HUES6 (cell line): Measurements from ENCODE around the gene LSM3.

ENCODE experiments used
- H3K27ac ChIP-seq: 2 replicates; pipeline ENCODE4 v1.7.0; 2013; ENCODE audit warnings: low read depth, mild to moderate bottlenecking, low read length, inconsistent platforms
- H3K27me3 ChIP-seq: 2 replicates; pipeline ENCODE4 v1.6.1; 2013; ENCODE audit warnings: low read length; ENCODE audit not compliant: control insufficient read depth, insufficient read depth
- H3K36me3 ChIP-seq: 2 replicates; pipeline ENCODE4 v1.6.1; 2013; ENCODE audit warnings: low read length; ENCODE audit not compliant: control insufficient read depth, insufficient read depth
- H3K4me1 ChIP-seq: 2 replicates; pipeline ENCODE4 v1.6.1; 2013; ENCODE audit warnings: low read length; ENCODE audit not compliant: control insufficient read depth, insufficient read depth
- H3K4me3 ChIP-seq: 2 replicates; pipeline ENCODE4 v1.5.1; 2013; ENCODE audit warnings: low read depth, low read length
- H3K9ac ChIP-seq: one replicate; pipeline ENCODE4 v1.6.1; 2013; ENCODE audit warnings: mild to moderate bottlenecking, low read length
- H3K9me3 ChIP-seq: 2 replicates; pipeline ENCODE4 v1.6.1; 2013; ENCODE audit warnings: low read depth, low read length; ENCODE audit not compliant: control insufficient read depth, insufficient read depth

LSM3 gene

GRCh38 chr3:14150491-14151230, 28.0 kb upstream of the LSM3 start:
- Histone ChIP-seq H3K27me3 (no peaks in the 10 kb centered on the region), H3K36me3 (peaks cover 74% of the 10 kb centered on the region), H3K27ac (no peak overlapping the region), H3K9ac (no peak overlapping the region), H3K9me3 (no peaks in the 10 kb centered on the region), H3K4me3 (no peak overlapping the region), H3K4me1 (peaks cover 13% of the 10 kb centered on the region)

- Histone ChIP-seq H3K27ac (no peak overlapping the region), H3K4me3 (no peak overlapping the region), H3K9ac (no peak overlapping the region), H3K36me3 (peaks cover 74% of the 10 kb centered on the region), H3K27me3 (no peaks in the 10 kb centered on the region), H3K4me1 (peaks cover 13% of the 10 kb centered on the region), H3K9me3 (no peaks in the 10 kb centered on the region)
Observed at GRCh38 chr3:14151471-14152083, 27.0 kb upstream of the LSM3 start.

GRCh38 chr3:14152233-14152962, 26.2 kb upstream of the LSM3 start:
- no peak overlapping the region for H3K9ac ChIP-seq
- no peak overlapping the region for H3K27ac ChIP-seq
- no peak overlapping the region for H3K4me3 ChIP-seq
- peaks cover 13% of the 10 kb centered on the region for H3K4me1 ChIP-seq
- no peaks in the 10 kb centered on the region for H3K9me3 ChIP-seq
- peaks cover 74% of the 10 kb centered on the region for H3K36me3 ChIP-seq
- H3K27me3 ChIP-seq = no peaks in the 10 kb centered on the region

GRCh38 chr3:14152963-14153355, 25.7 kb upstream of the LSM3 start:
- Histone ChIP-seq H3K36me3 (peaks cover 74% of the 10 kb centered on the region), H3K27ac (no peak overlapping the region), H3K4me3 (no peak overlapping the region), H3K27me3 (no peaks in the 10 kb centered on the region), H3K9me3 (no peaks in the 10 kb centered on the region), H3K9ac (no peak overlapping the region), H3K4me1 (peaks cover 9% of the 10 kb centered on the region)

DNA sequence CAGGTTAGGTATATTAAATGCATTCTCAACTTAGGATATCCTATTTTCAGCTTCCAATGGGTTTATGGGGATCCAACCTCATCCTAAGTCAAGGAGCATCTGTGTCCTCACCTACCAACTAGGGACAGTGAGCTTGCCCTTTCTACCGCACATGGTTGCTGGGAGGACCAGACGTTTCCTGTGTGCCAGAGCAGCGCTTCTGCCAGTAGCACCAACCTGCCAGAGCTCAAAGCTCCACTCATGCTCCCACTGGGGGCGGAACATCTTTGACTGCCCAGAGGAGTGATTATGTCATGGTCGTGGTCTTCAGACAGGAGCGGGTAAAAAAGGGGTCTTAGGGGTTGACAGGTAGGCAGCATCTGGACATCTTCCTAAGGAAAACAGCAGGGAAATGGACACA, 25.0 kb upstream of the LSM3 start:
- H3K36me3 ChIP-seq = peaks cover 74% of the 10 kb centered on the region

DNA sequence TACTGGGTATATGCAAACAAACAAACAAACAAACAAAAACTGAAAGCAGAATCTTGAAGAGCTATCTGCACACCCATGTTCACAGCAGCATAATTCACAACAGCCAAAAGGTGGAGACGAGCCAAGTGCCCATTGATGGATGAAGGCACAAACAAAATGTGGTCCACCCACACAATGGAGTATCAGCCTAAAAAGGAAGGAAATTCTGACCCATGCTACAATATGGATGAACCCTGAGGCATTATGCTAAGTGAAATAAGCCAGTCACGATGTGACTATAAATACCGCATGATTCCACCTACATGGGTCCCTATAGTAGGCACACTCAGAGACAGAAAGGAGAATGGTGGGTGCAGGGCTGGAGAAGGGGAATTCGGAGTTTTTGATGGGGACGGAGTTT, 24.3 kb upstream of the LSM3 start:
- Histone ChIP-seq H3K36me3 (peaks cover 78% of the 10 kb centered on the region), H3K27me3 (no peaks in the 10 kb centered on the region)

More for the DNA sequence above, 25.0 kb upstream of the LSM3 start:
- Histone ChIP-seq H3K9ac (no peak overlapping the region), H3K27me3 (no peaks in the 10 kb centered on the region), H3K4me3 (no peak overlapping the region), H3K27ac (no peak overlapping the region), H3K4me1 (peaks cover 2% of the 10 kb centered on the region), H3K9me3 (no peaks in the 10 kb centered on the region)

GRCh38 chr3:14154895-14155440, 23.6 kb upstream of the LSM3 start:
- H3K9me3 ChIP-seq = no peaks in the 10 kb centered on the region
- no peak overlapping the region for H3K27ac ChIP-seq
- H3K4me3 ChIP-seq = no peak overlapping the region
- H3K36me3 ChIP-seq = peaks cover 82% of the 10 kb centered on the region
- no peak overlapping the region for H3K9ac ChIP-seq
- no peaks in the 10 kb centered on the region for H3K27me3 ChIP-seq
- no peaks in the 10 kb centered on the region; the same call in 1 of the 2 replicates for H3K4me1 ChIP-seq

More for the DNA sequence above, 24.3 kb upstream of the LSM3 start:
- H3K9me3 ChIP-seq = no peaks in the 10 kb centered on the region
- no peak overlapping the region for H3K27ac ChIP-seq
- no peaks in the 10 kb centered on the region; the same call in 1 of the 2 replicates for H3K4me1 ChIP-seq
- H3K4me3 ChIP-seq = no peak overlapping the region
- no peak overlapping the region for H3K9ac ChIP-seq

GRCh38 chr3:14156201-14156600, 22.4 kb upstream of the LSM3 start:
- Histone ChIP-seq H3K9ac (no peak overlapping the region), H3K27me3 (no peaks in the 10 kb centered on the region), H3K4me3 (no peak overlapping the region), H3K36me3 (peaks cover 93% of the 10 kb centered on the region), H3K4me1 (no peaks in the 10 kb centered on the region; the same call in 1 of the 2 replicates), H3K27ac (no peak overlapping the region), H3K9me3 (no peaks in the 10 kb centered on the region)

GRCh38 chr3:14156843-14157561, 21.6 kb upstream of the LSM3 start:
- Histone ChIP-seq H3K27ac (no peak overlapping the region), H3K9me3 (peaks cover 6% of the 10 kb centered on the region; the same call in 1 of the 2 replicates), H3K27me3 (no peaks in the 10 kb centered on the region), H3K4me3 (no peak overlapping the region), H3K9ac (no peak overlapping the region), H3K4me1 (no peaks in the 10 kb centered on the region; the same call in 1 of the 2 replicates), H3K36me3 (peaks cover 93% of the 10 kb centered on the region)

GRCh38 chr3:14157951-14158350, 20.7 kb upstream of the LSM3 start:
- no peak overlapping the region for H3K27ac ChIP-seq
- peaks cover 12% of the 10 kb centered on the region; the same call in 1 of the 2 replicates for H3K9me3 ChIP-seq
- no peak overlapping the region for H3K4me3 ChIP-seq
- peaks cover 93% of the 10 kb centered on the region for H3K36me3 ChIP-seq
- no peaks in the 10 kb centered on the region for H3K27me3 ChIP-seq
- no peak overlapping the region for H3K9ac ChIP-seq
- H3K4me1 ChIP-seq = no peaks in the 10 kb centered on the region; the same call in 1 of the 2 replicates
